ENCODE measurements around the gene GFRA1. TPM values are rescaled to one million over a fixed set of nuclear protein-coding genes. Genes with fewer than 3 reads are reported as not detected.

The GFRA1 gene
- total and polyA plus RNA-seq, 2 donors (not counting 1 experiment from before 2014, with no cell fraction given) = 6.3 to 29.6 TPM

- Histone ChIP-seq H3K36me3 (ENCODE audit: control insufficient read depth, insufficient read depth, low read length) (no peaks in the 10 kb centered on the region), H3K9me3 (ENCODE audit: control insufficient read depth, insufficient read depth, low read depth, low read length) (no peaks in the 10 kb centered on the region), H3K79me2 (ENCODE audit: control insufficient read depth, insufficient read depth, low read length) (no peaks in the 10 kb centered on the region), H3K27ac (ENCODE audit: insufficient read depth, low read length) (no peak overlapping the region), H2AFZ (ENCODE audit: low read length) (no peak overlapping the region), H4K20me1 (ENCODE audit: control insufficient read depth, extremely low read depth, insufficient read depth, low read length) (no peaks in the 10 kb centered on the region), H3K9ac (ENCODE audit: insufficient read depth, low read length) (no peak overlapping the region), H3K4me3 (replicated peaks in 1 of 4; ENCODE audit: control extremely low read depth in 1 of 4, insufficient read depth in 1 of 4, low read depth in 3 of 4, low read length in 4 of 4) (no peak overlapping the region), H3K4me1 (ENCODE audit: control insufficient read depth, extremely low read depth, insufficient read depth, low read length) (peaks cover 8% of the 10 kb centered on the region), H3K27me3 (ENCODE audit: control insufficient read depth, insufficient read depth, low read length) (no peaks in the 10 kb centered on the region), H3K4me2 (ENCODE audit: extremely low read depth, insufficient read depth, low read length) (no peak overlapping the region)
- TF ChIP-seq CTCF (conservative IDR thresholded peaks at IDR 0.05 in 1 of 2, IDR thresholded peaks at IDR 0.05 in 1 of 2; ENCODE audit: low read depth in 1 of 2, low read length in 2 of 2) (no peak), EZH2 (IDR thresholded peaks at IDR 0.05; ENCODE audit: low read length, missing control alignments) (no peak)
- no peak for DNase-seq (ENCODE audit: low read depth in 2 of 2)
Observed at GRCh38 chr10:116208956-116209567, 63.9 kb downstream of the GFRA1 start.

DNA sequence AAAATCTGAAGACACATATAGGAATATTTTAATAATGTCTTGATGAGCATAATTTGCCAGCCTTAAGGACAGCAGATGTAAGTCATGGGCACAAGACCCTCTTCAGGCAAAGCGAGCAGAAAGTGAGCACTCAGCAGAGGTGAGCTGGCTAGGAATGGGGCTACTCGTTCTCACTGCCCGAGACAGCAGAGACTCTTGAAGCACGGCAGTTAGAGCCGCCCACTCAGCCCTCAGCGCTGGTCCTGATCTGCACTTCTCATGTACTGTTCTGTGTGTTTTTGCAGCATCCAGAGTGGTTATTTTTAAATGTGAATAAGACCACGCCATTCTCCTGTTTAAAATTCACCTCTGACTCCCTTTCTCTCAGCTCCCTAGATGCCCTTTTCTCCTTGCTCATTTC, 65.3 kb downstream of the GFRA1 start:
- Histone ChIP-seq H3K36me3 (ENCODE audit: control insufficient read depth, insufficient read depth, low read length) (no peaks in the 10 kb centered on the region), H3K4me3 (replicated peaks in 1 of 4; ENCODE audit: control extremely low read depth in 1 of 4, insufficient read depth in 1 of 4, low read depth in 3 of 4, low read length in 4 of 4) (no peak overlapping the region), H3K9me3 (ENCODE audit: control insufficient read depth, insufficient read depth, low read depth, low read length) (no peaks in the 10 kb centered on the region), H3K27me3 (ENCODE audit: control insufficient read depth, insufficient read depth, low read length) (no peaks in the 10 kb centered on the region), H3K4me1 (ENCODE audit: control insufficient read depth, extremely low read depth, insufficient read depth, low read length) (peaks cover 8% of the 10 kb centered on the region), H4K20me1 (ENCODE audit: control insufficient read depth, extremely low read depth, insufficient read depth, low read length) (no peaks in the 10 kb centered on the region), H3K79me2 (ENCODE audit: control insufficient read depth, insufficient read depth, low read length) (no peaks in the 10 kb centered on the region), H3K9ac (ENCODE audit: insufficient read depth, low read length) (no peak overlapping the region), H3K27ac (ENCODE audit: insufficient read depth, low read length) (no peak overlapping the region), H3K4me2 (ENCODE audit: extremely low read depth, insufficient read depth, low read length) (no peak overlapping the region), H2AFZ (ENCODE audit: low read length) (no peak overlapping the region)
- TF ChIP-seq EZH2 (IDR thresholded peaks at IDR 0.05; ENCODE audit: low read length, missing control alignments) (no peak), CTCF (conservative IDR thresholded peaks at IDR 0.05 in 1 of 2, IDR thresholded peaks at IDR 0.05 in 1 of 2; ENCODE audit: low read depth in 1 of 2, low read length in 2 of 2) (no peak)
- DNase-seq (ENCODE audit: low read depth in 2 of 2) = no peak

DNA sequence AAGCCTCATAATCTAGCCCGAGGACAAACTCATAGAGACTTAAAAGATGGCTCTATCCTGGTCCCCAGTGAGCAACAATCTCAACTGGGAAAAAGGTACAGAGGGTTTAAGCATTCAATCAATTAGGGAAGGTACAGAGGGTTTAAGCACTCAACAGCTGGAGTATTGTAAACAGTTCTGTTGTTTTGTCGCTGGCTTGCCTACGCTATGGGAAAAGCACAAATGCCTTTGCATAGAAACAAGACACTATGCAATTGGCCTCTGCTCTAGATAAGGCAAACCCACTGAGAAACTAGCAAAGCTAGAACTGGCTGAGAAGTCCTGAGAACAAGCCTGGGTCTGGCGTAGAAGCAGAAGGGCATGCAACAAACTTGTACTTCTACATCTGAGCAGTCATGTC, 69.3 kb downstream of the GFRA1 start:
- Histone ChIP-seq H3K79me2 (ENCODE audit: control insufficient read depth, insufficient read depth, low read length) (no peaks in the 10 kb centered on the region), H3K36me3 (ENCODE audit: control insufficient read depth, insufficient read depth, low read length) (no peaks in the 10 kb centered on the region), H3K4me1 (ENCODE audit: control insufficient read depth, extremely low read depth, insufficient read depth, low read length) (no peaks in the 10 kb centered on the region), H3K9ac (ENCODE audit: insufficient read depth, low read length) (no peak overlapping the region), H4K20me1 (ENCODE audit: control insufficient read depth, extremely low read depth, insufficient read depth, low read length) (no peaks in the 10 kb centered on the region), H3K4me2 (ENCODE audit: extremely low read depth, insufficient read depth, low read length) (no peak overlapping the region), H3K4me3 (replicated peaks in 1 of 4; ENCODE audit: control extremely low read depth in 1 of 4, insufficient read depth in 1 of 4, low read depth in 3 of 4, low read length in 4 of 4) (no peak overlapping the region), H3K9me3 (ENCODE audit: control insufficient read depth, insufficient read depth, low read depth, low read length) (no peaks in the 10 kb centered on the region), H2AFZ (ENCODE audit: low read length) (no peak overlapping the region), H3K27me3 (ENCODE audit: control insufficient read depth, insufficient read depth, low read length) (no peaks in the 10 kb centered on the region), H3K27ac (ENCODE audit: insufficient read depth, low read length) (no peak overlapping the region)
- TF ChIP-seq CTCF (conservative IDR thresholded peaks at IDR 0.05 in 1 of 2, IDR thresholded peaks at IDR 0.05 in 1 of 2; ENCODE audit: low read depth in 1 of 2, low read length in 2 of 2) (no peak), EZH2 (IDR thresholded peaks at IDR 0.05; ENCODE audit: low read length, missing control alignments) (no peak)
- no peak for DNase-seq (ENCODE audit: low read depth in 2 of 2)
